GM12891 (cell line): ENCODE data around the gene BLM.

ENCODE experiments used
- DNase-seq: peaks from one replicate; pipeline ENCODE4 v3.0.0; 2011; ENCODE audit warnings: low spot score; ENCODE audit not compliant: insufficient read length
- FAIRE-seq: peaks from 2 replicates; lab custom pipeline; 2011; peaks lifted over from hg19 to GRCh38; lab: Jason Lieb, UNC
- PAX5 ChIP-seq: IDR thresholded peaks from 2 replicates; pipeline ENCODE4 v1.6.1; 2011; ENCODE audit warnings: low read length, moderate library complexity, mild to moderate bottlenecking; ENCODE audit not compliant: insufficient read depth, severe bottlenecking
- POLR2A ChIP-seq: IDR thresholded peaks from 2 replicates; pipeline ENCODE4 v1.6.1; 2011; ENCODE audit warnings: low read depth, low read length, control low read depth
- POLR2AphosphoS5 ChIP-seq: IDR thresholded peaks from 2 replicates; pipeline ENCODE4 v1.6.1; 2011; ENCODE audit warnings: low read depth, low read length, control low read depth
- POU2F2 ChIP-seq: IDR thresholded peaks from 2 replicates; pipeline ENCODE4 v1.6.1; 2011; ENCODE audit warnings: low read depth, mild to moderate bottlenecking, control low read depth, low read length, moderate library complexity
- SPI1 ChIP-seq: IDR thresholded peaks from 2 replicates; pipeline ENCODE4 v1.6.1; 2011; ENCODE audit warnings: low read depth, low read length, control low read depth
- TAF1 ChIP-seq: IDR thresholded peaks from 2 replicates; pipeline ENCODE4 v1.6.1; 2011; ENCODE audit warnings: low read depth, low read length, control low read depth

BLM gene

DNA sequence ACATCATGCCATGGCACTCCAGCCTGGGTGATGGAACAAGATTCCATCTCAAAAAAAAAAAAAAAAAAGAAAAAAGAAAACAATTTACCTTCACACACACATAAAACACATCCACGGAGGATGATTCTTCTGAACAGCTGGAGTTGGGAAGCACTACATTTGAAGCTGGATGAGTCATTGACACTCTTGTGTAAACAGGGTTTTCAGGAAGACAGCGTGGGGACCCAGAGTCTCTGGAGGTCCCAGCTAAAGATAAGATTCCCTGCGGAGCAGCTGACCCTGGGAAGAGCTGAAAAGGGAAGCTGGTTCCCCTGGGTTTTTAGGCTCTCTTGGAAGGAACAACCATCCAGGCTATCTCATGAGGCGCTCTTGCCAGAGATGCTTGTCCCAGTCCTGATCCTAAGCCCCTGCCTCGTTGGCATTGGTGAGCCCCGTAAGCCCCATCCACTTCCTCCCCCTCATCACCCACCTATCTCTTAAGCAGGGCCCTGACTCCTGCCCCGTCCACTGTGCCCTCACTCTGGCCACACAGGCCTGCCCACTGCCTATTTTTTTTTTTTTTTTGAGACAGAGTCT, 119.2 kb downstream of the BLM start:
- FAIRE-seq (no peak), DNase-seq (no peak)
- TF ChIP-seq TAF1 (no peak), POLR2A (no peak), PAX5 (no peak), SPI1 (no peak), POU2F2 (no peak), POLR2AphosphoS5 (no peak)

DNA sequence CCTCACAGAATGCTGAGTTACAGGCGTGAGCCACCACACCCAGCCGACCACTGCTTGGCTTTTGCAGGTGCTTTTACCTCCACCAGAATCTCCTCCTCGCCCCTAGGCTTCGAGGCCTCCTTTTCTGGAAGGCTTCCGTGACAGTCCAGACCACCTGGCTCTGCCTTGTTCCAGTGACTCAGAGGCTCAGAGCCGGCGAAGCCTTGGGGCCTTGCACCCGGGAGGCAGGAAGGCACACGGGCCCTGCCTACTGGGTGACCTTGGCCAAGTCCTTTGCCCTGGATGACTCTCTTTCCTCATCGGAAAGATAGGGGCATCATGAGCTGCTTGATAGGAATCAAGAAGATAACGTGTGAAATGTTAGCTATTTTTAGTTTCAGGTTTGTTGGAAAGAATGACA, 119.9 kb downstream of the BLM start:
- TF ChIP-seq POLR2AphosphoS5 = no peak
- TF ChIP-seq PAX5 = no peak
- TF ChIP-seq SPI1 = no peak
- TF ChIP-seq POU2F2 = no peak
- TF ChIP-seq POLR2A = no peak
- no peak for TF ChIP-seq TAF1
- no peak for DNase-seq
- FAIRE-seq = no peak

DNA sequence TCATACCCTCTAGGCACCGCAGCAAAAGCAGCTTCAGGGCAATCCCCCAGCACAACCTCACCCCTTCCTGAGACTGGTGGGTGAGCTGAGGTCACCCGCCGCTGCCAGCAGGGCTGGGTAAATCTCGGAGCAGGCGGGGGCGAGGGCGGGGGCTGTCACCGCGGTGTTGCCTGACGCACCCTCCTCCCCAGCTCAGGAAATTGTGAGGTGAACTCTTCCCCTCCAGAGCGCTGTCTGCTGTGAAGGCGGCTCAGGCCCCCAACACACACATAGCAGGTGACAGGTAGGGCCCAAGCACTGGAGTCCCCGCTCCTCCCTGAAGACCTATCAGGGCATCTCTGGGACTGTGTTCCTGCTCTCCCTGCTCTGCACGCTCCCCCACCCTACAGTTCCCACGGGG, 121.0 kb downstream of the BLM start:
- TF ChIP-seq SPI1 (no peak), POLR2AphosphoS5 (no peak), POU2F2 (no peak), TAF1 (no peak), PAX5 (no peak), POLR2A (no peak)
- FAIRE-seq (peak; percentile 23), DNase-seq (no peak)

DNA sequence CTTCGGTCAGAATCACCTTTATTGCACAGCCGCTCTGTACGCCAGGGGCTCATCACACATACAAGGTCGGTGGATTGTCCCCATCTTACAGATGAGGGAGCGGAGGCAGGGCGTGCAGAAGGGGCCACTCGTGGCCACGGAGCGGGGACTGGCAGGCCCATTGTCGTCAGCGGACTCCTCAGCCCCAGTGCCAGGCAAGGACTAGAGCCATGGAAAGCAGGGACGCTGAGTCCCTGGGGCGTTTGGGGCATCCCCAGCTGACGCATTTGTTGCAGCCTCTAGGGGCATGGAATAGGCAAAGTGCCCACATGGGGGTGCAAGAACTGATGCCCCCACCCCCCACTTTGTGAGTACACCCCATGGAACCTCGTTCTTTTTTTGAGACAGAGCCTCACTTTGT, 121.4 kb downstream of the BLM start:
- FAIRE-seq (no peak), DNase-seq (no peak)
- TF ChIP-seq SPI1 (no peak), POU2F2 (no peak), POLR2AphosphoS5 (no peak)

DNA sequence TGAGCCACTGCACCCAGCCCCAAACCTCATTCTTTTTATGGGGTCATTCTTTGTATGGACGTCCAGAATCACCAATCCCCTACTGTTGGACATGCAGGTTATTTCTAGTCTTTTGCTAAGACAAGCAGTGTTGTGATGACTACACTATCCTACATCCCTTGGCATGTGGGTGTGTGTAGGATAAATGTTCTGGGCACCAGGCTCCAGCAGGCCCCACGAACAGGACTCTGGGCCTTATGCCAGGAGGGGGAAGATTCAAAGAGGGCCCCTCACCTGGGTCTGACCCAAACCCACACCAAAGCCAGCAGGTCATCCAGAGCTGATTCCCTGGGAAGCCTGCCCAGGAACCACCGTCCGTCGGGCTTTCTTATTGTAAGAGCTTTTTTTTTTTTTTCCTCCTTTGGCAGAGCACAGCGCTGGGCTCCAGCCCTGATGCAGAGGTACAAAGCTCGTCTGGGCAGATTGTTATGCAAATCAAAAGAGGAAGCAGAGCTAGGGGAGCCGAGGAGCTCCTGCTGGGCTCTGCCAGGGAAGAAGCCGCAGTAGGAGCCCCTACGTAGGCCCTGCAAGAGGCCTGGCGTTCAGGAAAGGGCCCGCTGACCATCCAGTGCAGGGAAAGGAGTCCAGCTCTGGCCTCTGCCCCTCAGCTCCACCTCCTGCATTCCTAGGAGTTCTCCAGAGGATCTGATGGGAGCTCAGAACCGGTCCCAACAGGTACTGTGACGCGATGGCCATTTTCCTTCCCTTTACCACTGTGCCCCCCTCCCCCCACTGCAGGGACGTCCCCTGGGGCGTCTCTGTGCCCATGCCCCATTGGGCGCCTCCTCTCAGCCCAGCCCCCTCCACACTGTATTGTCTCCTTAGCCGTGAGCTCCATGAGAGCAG, 122.3 kb downstream of the BLM start:
- DNase-seq (peak; percentile 62), FAIRE-seq (peak; percentile 66)
- TF ChIP-seq POU2F2 (peak; percentile 52; the same call in 1 of the 2 replicates), POLR2AphosphoS5 (no peak), SPI1 (peak; percentile 54; the same call in 1 of the 2 replicates)

DNA sequence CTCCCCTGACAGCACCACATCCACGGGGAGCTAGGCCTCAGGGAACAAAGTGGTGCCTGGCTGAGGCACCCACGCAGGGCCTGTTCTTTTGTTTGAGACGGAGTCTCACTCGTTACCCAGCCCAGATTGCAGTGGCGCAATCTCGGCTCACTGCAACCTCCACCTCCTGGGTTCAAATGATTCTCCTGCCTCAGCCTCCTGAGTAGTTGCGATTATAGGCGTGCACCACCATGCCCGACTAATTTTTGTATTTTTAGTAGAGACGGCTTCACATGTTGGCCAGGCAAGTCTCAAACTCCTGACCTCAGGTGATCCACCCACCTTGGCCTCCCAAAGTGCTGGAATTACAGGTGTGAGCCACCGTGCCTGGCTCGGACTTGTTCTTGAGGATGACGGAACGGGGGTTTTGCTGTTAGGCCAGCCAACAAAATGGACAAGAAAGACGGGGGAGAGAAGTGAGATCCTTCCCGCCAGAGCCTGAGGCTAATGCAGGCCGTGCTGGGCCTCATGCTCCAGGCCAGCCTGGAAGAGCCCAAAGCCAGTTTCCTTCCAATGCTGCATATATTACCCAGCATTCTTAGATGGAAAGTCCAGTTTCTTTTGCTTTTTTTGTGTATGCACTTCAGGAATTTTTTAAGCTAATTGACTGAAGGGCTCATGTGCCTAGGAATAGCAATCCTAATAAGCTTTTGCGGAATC, 123.2 kb downstream of the BLM start:
- TF ChIP-seq POLR2AphosphoS5 (no peak), POLR2A (no peak), SPI1 (no peak), POU2F2 (no peak), TAF1 (no peak), PAX5 (no peak)
- DNase-seq (no peak), FAIRE-seq (peak; percentile 20)

DNA sequence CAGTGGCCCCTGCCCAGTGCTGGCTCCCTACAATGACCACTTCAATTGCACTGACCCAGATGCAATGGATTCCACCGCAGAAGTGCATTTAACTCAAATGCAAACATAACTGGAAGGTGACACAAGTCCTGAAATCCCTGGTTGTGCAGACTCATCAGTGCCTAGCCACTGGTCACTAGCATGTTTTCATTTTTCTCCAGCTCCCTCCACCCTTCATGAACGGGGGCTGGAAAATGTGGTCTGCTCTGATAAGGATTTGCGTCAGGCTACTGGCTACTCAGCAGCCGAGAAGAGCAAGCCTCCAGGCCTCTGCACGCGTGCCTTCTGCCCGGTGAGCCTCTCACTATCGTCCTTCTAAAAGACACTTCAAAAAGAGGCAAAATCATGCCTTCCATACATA, 123.8 kb downstream of the BLM start:
- TF ChIP-seq POLR2A (no peak), TAF1 (no peak), POU2F2 (no peak), POLR2AphosphoS5 (no peak), SPI1 (no peak), PAX5 (no peak)
- FAIRE-seq (no peak), DNase-seq (no peak)

DNA sequence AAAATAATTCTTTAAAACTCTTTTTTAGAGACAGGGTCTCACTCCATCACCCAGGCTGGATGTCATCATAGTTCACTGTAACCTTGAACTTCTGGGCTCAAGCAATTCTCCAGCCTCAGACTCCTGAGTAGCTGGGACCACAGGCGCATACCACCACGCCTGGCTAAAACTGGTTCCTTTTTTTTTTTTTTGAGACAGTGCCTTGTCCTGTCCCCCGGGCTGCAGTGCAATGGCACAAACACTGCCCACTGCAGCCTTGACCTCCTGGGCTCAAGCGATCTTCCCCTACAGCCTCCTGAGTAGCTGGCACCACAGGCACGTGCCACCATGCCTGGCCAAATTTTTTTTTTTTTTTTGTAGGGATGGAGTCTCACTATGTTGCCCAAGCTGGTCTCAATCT, 127.5 kb downstream of the BLM start:
- FAIRE-seq (no peak), DNase-seq (no peak)
- TF ChIP-seq POLR2A (no peak), PAX5 (no peak), SPI1 (no peak), POU2F2 (no peak), TAF1 (no peak), POLR2AphosphoS5 (no peak)
